Measurements from ENCODE around the gene MAT1A. TPM values are rescaled to one million over a fixed set of nuclear protein-coding genes. Genes with fewer than 3 reads are reported as not detected.

MAT1A gene
- total and polyA plus RNA-seq, 2 of the 13 experiments (the other 11 are each of a cell fraction or from before 2014, with no cell fraction given) = 57.1 to 76.9 TPM

DNA sequence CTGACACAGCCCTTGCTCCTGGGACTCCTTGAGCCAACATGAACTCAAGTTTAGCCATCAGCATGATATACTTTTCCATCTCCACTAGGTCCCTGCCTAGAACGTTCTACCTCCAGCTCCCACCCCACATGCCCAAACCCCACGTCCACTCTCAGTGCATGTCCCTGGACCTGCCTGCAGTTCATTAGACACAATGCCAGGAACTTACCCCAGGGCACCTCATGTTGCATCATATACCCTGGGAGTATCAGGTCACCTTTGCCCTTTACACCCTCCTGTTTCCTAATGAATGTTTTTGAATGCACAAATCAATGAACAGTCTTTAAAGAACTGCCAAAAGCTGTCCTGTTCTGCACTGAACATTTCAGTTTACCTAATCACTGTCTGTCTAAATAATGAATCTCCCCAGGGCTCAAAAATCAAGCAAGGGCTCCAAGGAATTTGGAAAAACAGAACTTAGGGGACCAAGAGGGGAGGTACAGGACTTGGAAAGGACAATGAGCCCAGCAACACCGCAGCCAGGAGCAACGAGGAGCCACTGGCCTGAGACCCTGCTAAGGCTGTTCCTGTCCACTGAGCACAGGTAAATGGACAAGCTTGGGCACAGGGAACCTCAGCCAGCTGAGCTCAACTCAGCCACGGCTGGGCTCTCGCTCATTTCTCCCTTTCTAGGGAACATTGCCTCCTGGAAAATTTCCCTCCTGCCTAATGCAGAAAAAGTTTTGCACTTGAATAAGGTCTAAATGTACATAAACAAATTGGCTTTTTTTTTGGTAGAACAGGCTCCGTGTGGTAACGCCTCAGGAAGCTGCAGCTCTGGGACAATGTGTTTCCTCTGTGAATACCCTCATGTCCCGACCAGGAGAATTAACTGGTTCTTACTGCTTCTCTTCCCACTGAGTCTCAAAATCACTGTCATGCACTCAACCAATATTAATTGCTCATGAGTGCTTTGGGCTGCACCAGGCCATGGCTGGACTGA lies 7.4 kb downstream of the MAT1A start (continued):
- no peak; the same call in 1 of the 2 replicates for TF ChIP-seq SAFB2 (CRISPR knock-in tag; IDR thresholded peaks at IDR 0.05; ENCODE audit: borderline replicate concordance, low read depth)
- TF ChIP-seq ZNF350 (CRISPR knock-in tag; IDR thresholded peaks at IDR 0.05; ENCODE audit: borderline replicate concordance, low read depth) = peak; percentile 63; the same call in 1 of the 2 replicates
- peak; percentile 53; the same call in 1 of the 2 replicates for TF ChIP-seq ZNF510 (CRISPR knock-in tag; IDR thresholded peaks at IDR 0.05; ENCODE audit: low read depth)
- TF ChIP-seq ZSCAN25 (CRISPR knock-in tag; IDR thresholded peaks at IDR 0.05) = 0 out of 2 replicates have a peak, but pooled peaks have one; percentile 33
- TF ChIP-seq SIX1 (CRISPR knock-in tag; IDR thresholded peaks at IDR 0.05; ENCODE audit: borderline replicate concordance) = peak; percentile 84
- no peak for TF ChIP-seq EZH2 (conservative IDR thresholded peaks at IDR 0.05; ENCODE audit: low read depth, low read length)
- no peak for TF ChIP-seq CSRNP2 (CRISPR knock-in tag; conservative IDR thresholded peaks at IDR 0.05; ENCODE audit: low read depth)
- TF ChIP-seq, protein P1, sequence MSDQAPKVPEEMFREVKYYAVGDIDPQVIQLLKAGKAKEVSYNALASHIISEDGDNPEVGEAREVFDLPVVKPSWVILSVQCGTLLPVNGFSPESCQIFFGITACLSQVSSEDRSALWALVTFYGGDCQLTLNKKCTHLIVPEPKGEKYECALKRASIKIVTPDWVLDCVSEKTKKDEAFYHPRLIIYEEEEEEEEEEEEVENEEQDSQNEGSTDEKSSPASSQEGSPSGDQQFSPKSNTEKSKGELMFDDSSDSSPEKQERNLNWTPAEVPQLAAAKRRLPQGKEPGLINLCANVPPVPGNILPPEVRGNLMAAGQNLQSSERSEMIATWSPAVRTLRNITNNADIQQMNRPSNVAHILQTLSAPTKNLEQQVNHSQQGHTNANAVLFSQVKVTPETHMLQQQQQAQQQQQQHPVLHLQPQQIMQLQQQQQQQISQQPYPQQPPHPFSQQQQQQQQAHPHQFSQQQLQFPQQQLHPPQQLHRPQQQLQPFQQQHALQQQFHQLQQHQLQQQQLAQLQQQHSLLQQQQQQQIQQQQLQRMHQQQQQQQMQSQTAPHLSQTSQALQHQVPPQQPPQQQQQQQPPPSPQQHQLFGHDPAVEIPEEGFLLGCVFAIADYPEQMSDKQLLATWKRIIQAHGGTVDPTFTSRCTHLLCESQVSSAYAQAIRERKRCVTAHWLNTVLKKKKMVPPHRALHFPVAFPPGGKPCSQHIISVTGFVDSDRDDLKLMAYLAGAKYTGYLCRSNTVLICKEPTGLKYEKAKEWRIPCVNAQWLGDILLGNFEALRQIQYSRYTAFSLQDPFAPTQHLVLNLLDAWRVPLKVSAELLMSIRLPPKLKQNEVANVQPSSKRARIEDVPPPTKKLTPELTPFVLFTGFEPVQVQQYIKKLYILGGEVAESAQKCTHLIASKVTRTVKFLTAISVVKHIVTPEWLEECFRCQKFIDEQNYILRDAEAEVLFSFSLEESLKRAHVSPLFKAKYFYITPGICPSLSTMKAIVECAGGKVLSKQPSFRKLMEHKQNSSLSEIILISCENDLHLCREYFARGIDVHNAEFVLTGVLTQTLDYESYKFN (CRISPR knock-in tag; conservative IDR thresholded peaks at IDR 0.05) = peak; percentile 94
- peak; percentile 84 for TF ChIP-seq KDM6A (CRISPR knock-in tag; IDR thresholded peaks at IDR 0.05; ENCODE audit: low read depth)
- TF ChIP-seq ZNF33B (CRISPR knock-in tag; IDR thresholded peaks at IDR 0.05) = peak; percentile 74; the same call in 1 of the 2 replicates
- TF ChIP-seq GTF2F1 (IDR thresholded peaks at IDR 0.05; ENCODE audit: low read length) = no peak
- peak; percentile 78 for TF ChIP-seq KMT2A (CRISPR knock-in tag; IDR thresholded peaks at IDR 0.05)
- peak; percentile 12; the same call in 1 of the 2 replicates for TF ChIP-seq SP4 (CRISPR knock-in tag; IDR thresholded peaks at IDR 0.05)
- 0 out of 2 replicates have a peak, but pooled peaks have one; percentile 66 for TF ChIP-seq ZBTB46 (CRISPR knock-in tag; IDR thresholded peaks at IDR 0.05; ENCODE audit: borderline replicate concordance)
- no peak for TF ChIP-seq KLF12 (CRISPR knock-in tag; IDR thresholded peaks at IDR 0.05; ENCODE audit: borderline replicate concordance)
- TF ChIP-seq ZNF7 (CRISPR knock-in tag; IDR thresholded peaks at IDR 0.05) = no peak

Measured in HepG2 (cell line).